ENCODE data around the gene GMCL1.
A peak's percentile ranks its signal among the peaks of the same experiment; 100 is the strongest.
"Not testable (repeated sequence)": the region's sequence is repeated elsewhere in the genome, so short reads cannot be mapped to it uniquely, and the experiment has no call there.

GMCL1 gene

DNA sequence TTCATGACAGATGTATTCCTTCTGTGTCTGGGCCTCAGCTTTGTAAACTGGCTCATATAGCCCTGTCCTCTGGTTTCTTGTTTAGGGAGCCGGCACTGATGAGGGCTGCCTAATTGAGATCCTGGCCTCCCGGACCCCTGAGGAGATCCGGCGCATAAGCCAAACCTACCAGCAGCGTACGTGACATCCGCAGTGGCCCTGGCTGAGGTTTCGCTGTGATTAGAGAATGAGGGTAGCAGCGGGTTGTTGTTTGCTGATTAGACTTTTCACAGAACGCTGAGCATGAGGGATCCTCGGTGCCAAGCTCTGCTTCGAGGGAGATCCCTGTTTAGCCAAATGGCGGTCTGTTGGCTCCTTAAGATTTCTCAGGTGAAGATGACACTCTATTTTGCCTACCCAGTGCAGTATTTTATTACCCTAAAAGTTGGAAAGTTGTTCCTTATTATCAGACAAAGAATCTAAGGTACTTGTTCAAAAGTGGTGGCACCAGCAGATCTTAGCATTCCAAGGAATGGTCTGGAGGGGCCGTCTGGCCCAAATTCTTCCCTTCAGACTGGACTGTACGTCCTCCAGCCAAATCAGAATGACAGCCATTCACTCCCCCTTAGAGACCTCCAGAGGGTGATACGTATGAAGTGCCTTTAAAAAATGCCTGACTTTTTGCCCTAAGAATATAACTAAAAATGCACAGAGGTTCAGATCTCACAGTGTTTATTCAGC is 21.5 kb upstream of the GMCL1 start:
- no peak for DNase-seq

DNA sequence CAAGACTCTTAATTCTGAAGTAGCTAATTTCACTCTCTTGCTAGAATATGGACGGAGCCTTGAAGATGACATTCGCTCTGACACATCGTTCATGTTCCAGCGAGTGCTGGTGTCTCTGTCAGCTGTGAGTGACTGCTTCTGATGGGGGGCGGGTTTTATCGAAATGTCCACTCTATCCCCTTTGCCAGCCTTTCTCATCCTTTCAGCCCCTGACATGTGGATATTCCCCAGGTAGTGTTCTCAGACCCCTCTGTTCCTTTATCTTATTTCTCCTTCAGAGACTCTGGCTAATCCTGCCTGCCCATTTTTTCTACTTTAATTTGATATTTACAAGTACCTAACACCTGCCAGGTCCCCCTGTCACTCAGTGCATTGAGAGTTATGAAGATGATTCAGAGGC is 18.9 kb upstream of the GMCL1 start:
- no peak for DNase-seq

DNA sequence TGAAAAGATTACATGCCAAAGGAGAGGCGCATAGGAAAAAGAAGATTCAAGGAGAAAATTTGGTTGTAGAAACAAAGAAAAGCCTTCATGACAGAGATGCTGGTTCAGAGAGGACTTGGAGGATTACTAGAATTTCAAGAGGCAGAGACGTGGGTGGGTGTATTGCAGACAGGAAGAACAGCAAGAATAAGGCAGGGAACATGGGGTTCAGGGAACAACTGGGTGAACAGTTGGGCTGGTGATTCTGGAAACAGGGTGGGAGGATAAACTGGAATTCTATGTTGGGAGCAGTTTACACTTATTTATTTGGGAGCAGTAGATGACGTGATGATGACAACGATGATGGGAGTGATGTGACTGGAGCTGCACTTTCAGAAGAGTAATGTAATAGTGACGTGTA is 18.4 kb upstream of the GMCL1 start:
- no peak for DNase-seq

DNA sequence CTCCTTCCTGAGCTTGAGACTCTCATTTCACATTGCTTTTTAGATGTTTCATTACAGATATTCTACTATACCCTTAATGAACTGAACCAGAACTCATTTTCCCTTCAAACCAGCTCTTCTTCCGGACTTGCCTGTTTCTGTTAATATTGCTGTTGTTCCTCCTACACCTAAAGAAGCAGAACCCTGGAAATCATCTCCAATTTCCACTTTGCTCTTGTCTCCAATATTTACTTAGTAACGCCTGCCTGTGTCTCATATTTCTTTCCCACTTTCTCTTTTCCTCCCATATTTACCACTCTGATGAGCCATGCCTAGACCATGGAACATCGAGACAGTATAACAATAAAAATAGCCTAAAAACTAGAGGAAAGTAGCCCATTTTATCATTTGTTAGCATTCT is 17.9 kb upstream of the GMCL1 start:
- DNase-seq = no peak

DNA sequence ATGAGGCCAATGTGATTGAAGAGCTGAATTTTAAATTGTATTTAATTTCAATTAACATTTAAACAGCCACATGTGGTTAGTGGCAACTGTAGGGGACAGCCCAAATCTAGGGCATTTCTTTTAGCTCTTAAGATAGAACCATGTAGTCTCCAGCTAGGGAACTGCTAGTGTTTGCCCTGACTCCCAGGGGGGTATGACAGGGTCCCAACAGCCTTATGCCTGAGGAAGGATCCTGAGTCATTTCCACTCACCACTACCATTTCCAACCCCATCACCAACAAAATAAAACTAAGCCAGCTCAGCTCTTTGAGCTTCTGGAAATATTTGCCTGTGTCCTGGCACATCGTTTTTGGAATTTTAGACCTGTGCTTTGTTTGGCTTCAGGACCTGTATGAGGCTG is 13.7 kb upstream of the GMCL1 start:
- no peak for DNase-seq

DNA sequence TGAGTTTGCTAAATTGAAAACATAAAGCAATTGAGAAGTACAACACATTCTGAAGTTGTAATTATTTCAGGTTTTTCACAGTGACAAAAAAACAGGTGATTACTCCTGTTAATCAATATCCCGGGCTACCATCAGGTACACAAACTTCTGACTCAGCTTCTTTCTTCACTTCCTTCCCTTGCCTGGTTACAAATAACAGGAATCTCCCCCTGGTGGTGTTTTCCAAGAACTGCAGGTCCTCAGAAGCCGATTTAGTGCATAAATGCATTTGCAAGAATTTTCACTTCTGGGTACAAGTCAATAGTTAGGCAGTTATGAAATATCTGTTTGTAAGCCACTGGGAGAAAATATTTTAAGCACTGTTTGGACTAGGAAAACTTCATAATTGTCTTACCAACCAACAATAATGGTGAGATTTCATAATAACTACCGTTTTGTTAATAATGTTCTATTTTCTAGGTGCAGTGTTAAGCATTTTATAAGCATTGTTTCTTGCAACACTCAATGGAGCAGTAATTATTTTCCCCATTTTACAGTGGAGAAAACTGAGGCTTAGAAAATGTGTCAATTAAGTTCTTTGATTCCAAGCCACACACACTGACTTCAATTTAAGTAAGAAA is 12.4 kb upstream of the GMCL1 start:
- DNase-seq = peak; percentile 87

DNA sequence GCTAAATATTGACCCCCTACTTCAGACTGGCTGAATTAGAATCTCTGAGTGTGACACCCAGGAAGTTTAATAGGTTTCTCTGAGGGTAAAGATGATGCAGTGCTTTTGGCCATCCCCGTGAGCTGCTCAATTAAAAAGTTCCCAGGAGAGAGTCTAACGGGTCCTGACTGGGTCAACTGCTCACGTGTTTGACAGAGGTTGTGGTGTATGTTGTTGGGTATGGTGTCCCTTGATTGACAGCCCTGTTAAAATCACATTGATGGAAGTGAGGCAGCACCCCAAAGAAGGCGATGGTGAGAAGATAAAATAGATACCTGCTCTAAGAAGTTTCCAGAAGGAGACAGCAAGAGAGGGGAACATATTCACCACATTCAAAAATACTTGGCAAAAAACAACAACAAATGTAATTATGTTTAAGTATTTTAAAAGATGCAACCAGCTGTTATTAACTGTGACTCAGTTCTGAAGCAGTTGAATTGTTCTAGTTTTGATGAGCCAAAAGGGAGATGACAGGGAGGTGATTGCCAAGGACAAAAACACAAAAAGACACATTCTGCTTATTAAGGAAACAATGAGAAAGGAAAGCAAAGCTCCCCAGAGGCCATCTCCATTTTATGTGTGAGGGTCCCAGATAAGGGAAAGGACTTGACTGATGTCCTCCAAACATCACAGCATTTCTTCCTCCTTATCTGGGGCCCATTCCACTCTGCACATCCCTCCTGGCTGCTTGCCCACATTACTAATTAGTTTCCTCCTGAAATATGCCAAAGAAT is 11.5 kb upstream of the GMCL1 start:
- no peak for DNase-seq

DNA sequence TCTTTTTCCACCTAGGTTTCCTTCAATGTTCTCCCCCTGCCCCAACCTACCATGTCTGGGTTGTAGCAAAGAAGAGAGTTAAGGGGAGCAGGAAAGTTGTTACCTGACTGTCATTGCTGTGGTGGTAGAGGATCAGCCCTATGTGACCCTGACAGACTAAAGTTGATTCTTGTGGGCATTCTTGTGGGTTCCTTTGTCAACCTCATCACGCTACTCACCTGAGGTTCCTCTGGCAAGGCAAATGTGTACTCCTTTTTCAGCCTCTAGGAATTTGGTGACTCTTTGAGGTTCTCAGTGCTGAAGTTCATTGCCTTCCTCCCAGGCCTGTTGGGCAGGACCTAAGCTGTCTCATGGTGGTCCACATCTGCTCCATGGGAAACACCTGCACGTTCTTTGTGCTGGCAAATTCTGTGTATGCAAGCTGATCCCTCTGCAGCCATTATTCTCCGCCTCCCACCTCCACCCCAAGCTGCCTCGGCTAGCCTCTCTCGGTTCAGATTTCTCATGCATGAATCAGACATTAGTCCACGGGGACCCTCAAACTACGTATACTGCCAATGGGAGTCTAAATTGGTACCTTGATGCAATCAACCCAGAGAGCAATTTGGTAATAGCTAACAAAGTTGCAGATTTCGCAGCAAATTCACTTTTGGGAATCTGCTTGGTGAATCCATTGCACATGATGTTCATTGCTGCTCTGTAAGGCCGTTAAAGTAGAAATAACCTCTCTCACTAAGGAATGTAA is 1.5 kb upstream of the GMCL1 start:
- no peak for DNase-seq

DNA sequence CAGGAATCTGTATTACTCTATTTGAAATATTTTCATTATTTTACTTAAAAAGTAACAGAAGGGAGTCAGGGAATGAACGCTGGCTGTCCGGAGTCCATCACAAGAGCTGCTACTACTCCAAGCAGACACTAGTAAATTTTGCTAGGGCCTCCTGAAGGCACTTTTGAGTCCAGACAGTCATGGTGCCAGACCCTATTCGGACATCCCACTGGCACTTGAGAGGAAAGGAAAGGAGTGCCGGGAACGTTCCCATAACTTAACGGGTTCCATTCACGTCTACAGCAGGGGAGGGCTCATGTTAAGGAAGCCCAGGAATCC is 563 bp upstream of the GMCL1 start:
- DNase-seq = no peak

DNA sequence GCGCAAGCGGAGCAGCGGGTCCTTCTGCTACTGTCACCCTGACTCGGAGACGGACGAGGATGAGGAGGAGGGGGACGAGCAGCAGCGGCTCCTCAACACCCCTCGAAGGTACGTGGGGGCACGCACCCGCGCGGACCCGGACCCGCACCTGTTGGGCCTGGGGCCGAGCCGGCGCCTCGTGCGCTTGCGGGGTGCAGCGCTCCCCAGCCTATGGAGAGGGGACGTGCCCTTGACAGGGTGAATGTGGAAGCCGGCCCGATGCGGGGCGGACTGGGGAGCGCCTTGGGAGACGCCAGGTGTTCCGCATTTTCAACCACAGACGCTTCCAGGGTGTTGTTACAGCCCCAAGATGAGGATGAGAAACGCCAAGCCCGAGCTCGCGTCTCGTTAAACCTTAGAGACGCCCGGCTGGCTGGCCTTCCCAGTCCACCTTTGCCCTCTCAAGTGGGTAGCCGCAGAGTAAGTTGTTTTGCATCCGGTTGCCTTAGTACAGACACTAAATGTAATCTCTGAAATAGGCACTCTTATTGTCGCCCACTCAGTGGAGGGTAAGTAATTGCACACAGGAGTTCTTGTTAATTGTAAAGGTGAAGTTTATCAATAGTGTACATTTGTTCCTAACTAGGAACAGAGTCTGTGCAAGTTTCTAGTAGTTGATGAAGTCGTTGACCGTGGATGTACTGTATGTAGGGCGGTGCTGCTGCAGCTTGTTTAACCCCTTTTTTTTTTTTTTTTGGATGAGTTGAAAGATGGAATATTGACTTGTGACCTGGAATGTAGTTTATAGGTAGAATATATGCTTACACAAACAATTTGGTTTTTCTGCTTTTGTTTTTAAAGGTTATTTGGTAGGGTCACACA is 815 bp downstream of the GMCL1 start:
- DNase-seq = peak; percentile 60

DNA sequence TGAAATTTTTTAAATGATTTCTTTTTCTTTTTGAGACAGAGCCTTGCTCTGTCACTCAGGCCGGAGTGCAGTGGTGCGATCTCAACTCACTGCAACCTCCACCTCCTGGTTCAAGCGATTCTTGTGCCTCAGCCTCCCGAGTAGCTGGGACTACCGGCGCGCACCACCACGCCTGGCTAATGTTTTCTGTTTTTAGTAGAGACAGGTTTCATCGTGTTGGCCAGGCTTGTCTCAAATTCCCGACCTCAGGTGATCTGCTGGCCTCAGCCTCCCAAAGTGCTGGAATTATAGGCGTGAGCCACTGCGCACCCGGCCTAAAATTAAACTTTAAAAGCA is 1.4 kb downstream of the GMCL1 start:
- not testable (repeated sequence) for DNase-seq

DNA sequence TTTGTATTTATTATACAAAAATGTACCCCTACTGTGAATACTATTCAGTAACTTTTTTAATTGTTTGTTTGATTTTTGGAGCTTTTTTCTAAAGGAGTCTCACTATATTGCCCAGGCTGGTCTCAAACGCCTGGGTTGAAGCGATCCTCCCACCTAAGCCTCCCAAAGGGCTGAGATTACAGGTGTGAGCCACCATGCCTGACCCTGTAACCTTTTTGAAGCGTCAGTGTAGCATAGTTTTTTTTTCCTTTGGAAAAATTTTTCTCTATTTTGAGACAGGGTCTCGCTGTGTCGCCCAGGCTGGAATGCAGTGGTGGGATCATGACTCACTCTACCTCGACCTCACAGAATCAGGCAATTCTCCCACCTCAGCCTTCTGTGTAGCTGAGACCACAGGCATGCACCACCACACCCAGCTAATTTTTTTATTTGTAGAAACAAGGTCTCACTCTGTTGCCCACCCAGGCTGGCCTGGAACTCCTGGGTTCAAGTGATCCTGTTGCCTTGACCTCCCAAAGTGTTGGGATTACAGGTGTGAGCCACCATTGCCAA is 2.0 kb downstream of the GMCL1 start:
- no peak for DNase-seq

DNA sequence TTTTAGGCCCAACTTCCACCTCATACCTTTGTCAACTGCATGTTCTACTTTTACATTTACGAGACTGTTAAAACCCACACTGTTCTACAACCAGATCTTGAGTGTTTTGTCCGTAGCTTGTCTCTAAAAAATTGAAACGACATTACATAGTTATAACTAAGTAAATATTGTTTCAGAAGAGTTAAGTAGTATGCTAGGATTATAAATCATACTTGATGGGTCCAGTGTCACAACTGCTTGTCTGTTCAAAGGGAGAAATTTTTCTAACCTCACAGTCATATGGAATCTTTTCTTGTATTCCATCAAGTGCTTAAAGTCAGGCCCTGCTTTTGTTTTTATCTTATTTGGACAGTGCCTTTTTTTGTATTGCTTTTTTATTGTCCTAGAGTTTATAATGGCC is 4.3 kb downstream of the GMCL1 start:
- DNase-seq = no peak

DNA sequence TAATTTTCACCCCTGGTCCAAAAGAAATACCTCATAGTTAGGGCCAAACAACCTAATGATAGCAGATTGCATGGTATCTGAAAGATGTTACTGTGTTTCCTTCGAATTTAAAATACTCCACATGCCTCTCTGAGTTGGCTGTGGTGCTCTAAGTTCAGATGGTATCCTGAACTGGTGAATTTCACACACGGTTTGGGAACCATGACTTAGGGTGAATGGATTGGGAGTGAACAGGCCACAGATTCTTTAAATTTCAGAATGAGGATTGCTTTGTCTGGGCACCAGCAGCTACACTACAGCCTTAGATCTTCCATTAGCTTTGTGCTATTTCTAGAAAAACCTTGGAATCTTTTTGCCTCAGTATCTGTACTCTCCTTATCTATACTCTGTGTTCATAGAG is 6.2 kb downstream of the GMCL1 start:
- no peak for DNase-seq

DNA sequence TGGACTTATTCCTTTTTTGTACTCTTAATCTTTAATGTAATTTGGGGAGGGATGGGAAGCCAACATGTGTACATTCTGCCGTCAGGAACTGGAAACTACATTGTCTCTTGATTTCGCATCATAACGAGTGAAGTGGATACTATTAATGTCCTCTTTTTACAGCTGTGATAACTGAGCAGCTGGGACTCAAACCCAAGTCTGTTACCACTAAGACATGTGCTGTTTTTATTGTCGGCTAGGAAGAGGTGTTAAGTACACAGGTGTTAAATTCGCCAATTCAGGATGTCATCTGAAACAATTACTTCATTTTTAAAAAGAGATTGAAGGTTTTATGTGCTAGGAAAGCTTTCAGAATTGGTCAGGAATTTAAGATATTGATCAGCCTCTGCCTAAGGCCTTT is 6.9 kb downstream of the GMCL1 start:
- DNase-seq = peak; percentile 9

DNA sequence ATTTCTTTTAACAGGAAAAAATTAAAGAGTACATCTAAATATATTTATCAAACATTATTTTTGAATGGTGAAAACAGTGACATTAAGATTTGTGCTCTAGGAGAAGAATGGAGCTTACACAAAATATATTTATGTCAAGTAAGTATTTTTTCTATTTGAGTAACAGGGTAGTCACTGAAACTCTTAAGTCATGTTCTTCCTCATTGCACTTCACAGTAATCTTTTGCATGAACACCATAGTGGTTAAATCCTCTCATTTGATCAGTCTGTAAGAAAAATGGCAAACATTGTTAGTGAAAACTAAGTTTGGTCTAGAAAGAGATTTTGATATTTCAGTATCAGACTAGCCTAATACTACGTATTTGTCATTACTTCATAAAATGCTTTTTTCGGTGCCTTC is 8.1 kb downstream of the GMCL1 start:
- DNase-seq = peak; percentile 38

DNA sequence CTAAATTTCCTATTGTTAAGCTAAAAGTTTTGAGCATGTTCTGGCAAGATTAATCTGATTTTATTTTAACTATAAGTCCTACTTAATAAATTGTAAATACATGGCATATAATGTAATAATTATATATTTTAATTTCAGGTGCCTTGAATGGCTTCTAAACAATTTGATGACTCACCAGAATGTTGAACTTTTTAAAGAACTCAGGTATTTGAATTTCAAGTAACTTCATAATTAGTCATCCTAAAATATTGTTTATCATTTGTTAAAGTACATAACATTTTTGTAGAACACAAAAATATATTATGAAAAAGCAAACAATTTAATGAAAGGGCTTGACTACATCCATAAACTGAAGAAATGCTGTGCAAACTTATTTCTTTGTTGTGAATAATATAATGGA is 14.5 kb downstream of the GMCL1 start:
- DNase-seq = no peak

DNA sequence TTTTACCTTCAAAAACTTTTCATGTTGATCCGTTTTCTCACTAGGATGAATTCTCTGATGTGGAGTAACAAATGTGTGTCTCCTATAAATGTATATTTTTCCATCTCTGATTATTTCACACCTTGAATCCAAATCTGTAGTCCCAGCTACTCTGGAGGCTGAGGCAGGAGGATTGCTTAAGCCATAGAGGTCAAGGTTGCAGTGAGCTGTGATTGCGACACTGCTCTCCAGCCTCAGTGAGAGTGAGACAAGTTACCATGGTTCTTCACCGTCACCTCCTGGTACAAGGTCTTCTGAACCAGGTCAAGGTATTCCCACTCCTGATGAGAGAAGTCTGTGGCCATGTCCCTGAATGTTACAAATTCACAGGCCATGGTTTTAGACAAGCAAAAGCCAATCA is 15.1 kb downstream of the GMCL1 start:
- DNase-seq = no peak

DNA sequence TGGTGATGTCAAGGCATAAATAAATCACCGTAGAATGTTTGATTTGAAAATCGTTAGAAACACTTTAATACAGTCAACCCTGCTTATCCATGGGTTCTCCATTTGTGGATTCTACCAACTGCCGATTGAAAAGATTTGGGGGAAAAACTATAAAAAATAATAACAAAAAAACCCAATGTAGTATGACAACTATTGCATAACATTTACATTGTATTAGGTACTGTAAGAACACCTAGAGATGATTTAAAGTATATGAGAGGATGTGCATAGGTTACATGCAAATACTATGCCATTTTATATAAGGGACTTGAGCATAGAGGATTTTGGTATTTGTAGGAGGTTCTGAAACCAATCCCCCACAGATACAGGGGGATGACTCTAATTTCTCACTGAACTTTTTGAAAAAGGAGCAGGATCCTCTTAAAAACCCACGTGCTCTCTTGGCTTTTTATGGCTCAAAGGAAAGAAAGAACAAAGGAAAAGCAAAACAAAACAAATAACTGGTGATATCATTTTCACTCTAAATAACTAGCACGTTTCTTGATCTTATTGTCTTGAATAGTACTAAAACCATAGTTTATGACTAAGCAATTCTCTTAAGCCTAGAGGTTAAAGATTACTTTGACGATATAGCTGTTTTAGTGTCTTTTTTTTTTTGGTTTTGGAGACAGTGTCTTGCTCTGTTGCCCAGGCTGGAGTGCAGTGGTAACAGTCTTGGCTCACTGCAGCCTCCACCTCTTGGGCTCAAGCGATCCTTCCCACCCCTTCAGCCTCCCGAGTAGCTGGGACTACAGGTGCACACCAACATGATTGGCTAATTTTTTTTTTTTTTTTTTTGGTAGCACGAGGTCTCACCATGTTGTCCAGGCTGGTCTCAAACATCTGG is 17.0 kb downstream of the GMCL1 start:
- DNase-seq = no peak

DNA sequence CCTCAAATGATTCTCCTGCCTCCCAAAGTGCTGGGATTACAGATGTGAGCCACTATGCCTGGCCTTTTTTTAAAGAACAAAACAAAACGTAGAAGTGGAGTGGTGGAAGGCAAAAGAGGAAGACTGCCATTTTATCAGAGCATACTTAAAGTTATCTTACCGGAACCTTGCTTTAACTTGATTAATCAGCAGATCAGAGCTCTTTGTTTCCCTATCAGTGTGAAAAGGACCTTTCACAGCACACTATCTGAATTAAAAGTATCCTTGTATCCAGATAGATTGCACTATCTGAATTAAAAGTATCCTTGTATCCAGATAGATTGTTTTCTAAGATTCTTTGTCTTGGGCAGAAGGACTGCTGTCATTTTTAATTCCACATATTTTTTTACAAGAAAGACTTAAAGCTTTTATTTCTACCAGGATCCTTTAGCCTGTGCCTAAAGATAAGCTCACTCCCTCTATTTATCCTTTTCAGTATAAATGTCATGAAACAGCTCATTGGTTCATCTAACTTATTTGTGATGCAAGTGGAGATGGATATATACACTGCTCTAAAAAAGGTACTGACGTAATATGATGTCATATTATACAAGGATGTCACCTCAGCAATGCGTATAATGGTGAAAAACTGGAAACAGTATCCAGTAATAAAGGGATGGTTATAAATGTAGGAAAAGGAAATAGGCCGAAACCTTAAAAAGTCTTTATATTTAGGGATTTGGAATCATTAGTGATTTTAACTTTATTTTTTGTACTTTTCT is 17.8 kb downstream of the GMCL1 start:
- DNase-seq = no peak
